HL-60 (cell line): ENCODE data around the gene KLHL3.

Source experiments
- GABPA ChIP-seq: IDR thresholded peaks from 2 replicates; pipeline ENCODE4 v1.6.1; 2012; ENCODE audit warnings: low read depth
- POLR2AphosphoS5 ChIP-seq: IDR thresholded peaks from 2 replicates; pipeline ENCODE4 v1.6.1; 2012; ENCODE audit warnings: low read depth
- REST ChIP-seq: IDR thresholded peaks from 2 replicates; pipeline ENCODE4 v1.6.1; 2012; ENCODE audit warnings: low read depth; ENCODE audit not compliant: insufficient replicate concordance
- SPI1 ChIP-seq: IDR thresholded peaks from 2 replicates; pipeline ENCODE4 v1.6.1; 2012; ENCODE audit warnings: low read depth, mild to moderate bottlenecking, borderline replicate concordance
- TF ChIP-seq, protein P1 (sequence below): IDR thresholded peaks from one replicate; pipeline ENCODE4 v1.5.1; 2011; ENCODE audit warnings: low read length, control low read depth, inconsistent platforms; ENCODE audit not compliant: insufficient read depth

DNA sequence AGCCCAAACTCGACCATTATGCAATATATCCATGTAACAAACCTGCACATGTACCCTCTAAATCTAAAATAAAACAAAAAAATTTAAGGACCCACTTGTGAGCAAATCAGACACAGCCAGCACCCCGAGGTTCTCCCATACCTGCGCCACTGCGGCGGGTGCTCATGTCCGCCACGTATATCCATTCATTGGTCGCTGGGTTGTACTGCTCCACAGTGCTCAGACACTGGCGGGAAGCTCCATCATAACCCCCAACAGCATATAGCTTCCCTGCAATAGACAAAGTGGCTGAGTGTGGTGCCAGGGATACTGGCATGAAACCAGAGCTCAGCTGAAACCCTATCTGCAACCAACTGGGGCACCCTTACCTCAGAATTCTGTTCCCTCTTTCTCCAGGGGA is 102.0 kb downstream of the KLHL3 start:
- TF ChIP-seq REST, result no peak
- TF ChIP-seq POLR2AphosphoS5, result no peak
- TF ChIP-seq, protein P1, sequence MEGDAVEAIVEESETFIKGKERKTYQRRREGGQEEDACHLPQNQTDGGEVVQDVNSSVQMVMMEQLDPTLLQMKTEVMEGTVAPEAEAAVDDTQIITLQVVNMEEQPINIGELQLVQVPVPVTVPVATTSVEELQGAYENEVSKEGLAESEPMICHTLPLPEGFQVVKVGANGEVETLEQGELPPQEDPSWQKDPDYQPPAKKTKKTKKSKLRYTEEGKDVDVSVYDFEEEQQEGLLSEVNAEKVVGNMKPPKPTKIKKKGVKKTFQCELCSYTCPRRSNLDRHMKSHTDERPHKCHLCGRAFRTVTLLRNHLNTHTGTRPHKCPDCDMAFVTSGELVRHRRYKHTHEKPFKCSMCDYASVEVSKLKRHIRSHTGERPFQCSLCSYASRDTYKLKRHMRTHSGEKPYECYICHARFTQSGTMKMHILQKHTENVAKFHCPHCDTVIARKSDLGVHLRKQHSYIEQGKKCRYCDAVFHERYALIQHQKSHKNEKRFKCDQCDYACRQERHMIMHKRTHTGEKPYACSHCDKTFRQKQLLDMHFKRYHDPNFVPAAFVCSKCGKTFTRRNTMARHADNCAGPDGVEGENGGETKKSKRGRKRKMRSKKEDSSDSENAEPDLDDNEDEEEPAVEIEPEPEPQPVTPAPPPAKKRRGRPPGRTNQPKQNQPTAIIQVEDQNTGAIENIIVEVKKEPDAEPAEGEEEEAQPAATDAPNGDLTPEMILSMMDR, result no peak
- TF ChIP-seq GABPA, result no peak
- TF ChIP-seq SPI1, result no peak
